GM12891 (cell line): Measurements from ENCODE around the gene USP46.

ENCODE experiments used
- DNase-seq: peaks from one replicate; pipeline ENCODE4 v3.0.0; 2011; ENCODE audit warnings: low spot score; ENCODE audit not compliant: insufficient read length
- FAIRE-seq: peaks from 2 replicates; lab custom pipeline; 2011; peaks lifted over from hg19 to GRCh38; lab: Jason Lieb, UNC
- PAX5 ChIP-seq: IDR thresholded peaks from 2 replicates; pipeline ENCODE4 v1.6.1; 2011; ENCODE audit warnings: low read length, moderate library complexity, mild to moderate bottlenecking; ENCODE audit not compliant: insufficient read depth, severe bottlenecking
- POLR2A ChIP-seq: IDR thresholded peaks from 2 replicates; pipeline ENCODE4 v1.6.1; 2011; ENCODE audit warnings: low read depth, low read length, control low read depth
- POLR2AphosphoS5 ChIP-seq: IDR thresholded peaks from 2 replicates; pipeline ENCODE4 v1.6.1; 2011; ENCODE audit warnings: low read depth, low read length, control low read depth
- POU2F2 ChIP-seq: IDR thresholded peaks from 2 replicates; pipeline ENCODE4 v1.6.1; 2011; ENCODE audit warnings: low read depth, mild to moderate bottlenecking, control low read depth, low read length, moderate library complexity
- SPI1 ChIP-seq: IDR thresholded peaks from 2 replicates; pipeline ENCODE4 v1.6.1; 2011; ENCODE audit warnings: low read depth, low read length, control low read depth
- TAF1 ChIP-seq: IDR thresholded peaks from 2 replicates; pipeline ENCODE4 v1.6.1; 2011; ENCODE audit warnings: low read depth, low read length, control low read depth

USP46 gene

GRCh38 chr4:52659722-52660261 is 691 bp upstream of the USP46 start:
- FAIRE-seq (peak; percentile 28), DNase-seq (no peak)
- TF ChIP-seq POLR2A (no peak), POU2F2 (no peak)

- FAIRE-seq, result peak; percentile 41
- TF ChIP-seq SPI1, result no peak
- TF ChIP-seq POLR2A, result no peak
- no peak for TF ChIP-seq PAX5
- TF ChIP-seq POU2F2, result no peak
- no peak for TF ChIP-seq TAF1
- no peak for TF ChIP-seq POLR2AphosphoS5
- DNase-seq, result peak; percentile 48
These were observed 480 bp downstream of the USP46 start for GRCh38 chr4:52658641-52659000.

GRCh38 chr4:52657618-52658501 is 1.2 kb downstream of the USP46 start:
- no peak for FAIRE-seq
- DNase-seq, result no peak
- TF ChIP-seq TAF1 (no peak), POU2F2 (no peak), SPI1 (no peak), PAX5 (no peak), POLR2AphosphoS5 (no peak), POLR2A (no peak)

- no peak for FAIRE-seq
- DNase-seq, result no peak
- TF ChIP-seq POLR2AphosphoS5 (no peak), POU2F2 (no peak)
These were observed 1.8 kb downstream of the USP46 start for GRCh38 chr4:52657292-52657617.

GRCh38 chr4:52655506-52655905 is 3.6 kb downstream of the USP46 start:
- no peak for TF ChIP-seq PAX5
- no peak for TF ChIP-seq POLR2A
- TF ChIP-seq POU2F2, result no peak
- TF ChIP-seq TAF1, result no peak
- no peak for TF ChIP-seq SPI1
- TF ChIP-seq POLR2AphosphoS5, result no peak
- no peak for FAIRE-seq
- DNase-seq, result no peak

GRCh38 chr4:52651996-52652672 is 7.0 kb downstream of the USP46 start:
- TF ChIP-seq PAX5 (no peak), TAF1 (no peak), POLR2A (no peak)
- DNase-seq (no peak), FAIRE-seq (no peak)

- DNase-seq (no peak), FAIRE-seq (no peak)
- TF ChIP-seq POLR2AphosphoS5, result no peak
- TF ChIP-seq POLR2A, result no peak
- TF ChIP-seq SPI1, result no peak
- TF ChIP-seq TAF1, result no peak
- TF ChIP-seq POU2F2, result no peak
- no peak for TF ChIP-seq PAX5
These were observed 10.3 kb downstream of the USP46 start for GRCh38 chr4:52648836-52649235.

GRCh38 chr4:52646741-52647140 is 12.4 kb downstream of the USP46 start:
- FAIRE-seq (peak; percentile 5), DNase-seq (no peak)
- TF ChIP-seq POU2F2 (no peak), POLR2AphosphoS5 (no peak)

- TF ChIP-seq POU2F2 (no peak), POLR2A (no peak), TAF1 (no peak)
- no peak for FAIRE-seq
- no peak for DNase-seq
These were observed 13.0 kb downstream of the USP46 start for GRCh38 chr4:52646096-52646495.

GRCh38 chr4:52645300-52645699 is 13.8 kb downstream of the USP46 start:
- FAIRE-seq, result peak; percentile 75
- no peak for DNase-seq
- TF ChIP-seq POLR2A (no peak), SPI1 (no peak), TAF1 (no peak), POLR2AphosphoS5 (no peak), PAX5 (no peak), POU2F2 (no peak)

- DNase-seq (no peak), FAIRE-seq (peak; percentile 28)
- no peak for TF ChIP-seq POLR2AphosphoS5
- no peak for TF ChIP-seq POU2F2
- no peak for TF ChIP-seq TAF1
- TF ChIP-seq SPI1, result no peak
- TF ChIP-seq POLR2A, result no peak
- TF ChIP-seq PAX5, result no peak
These were observed 15.3 kb downstream of the USP46 start for GRCh38 chr4:52643785-52644244.
